HG03095 (cell line): Measurements from ENCODE around the gene ZC2HC1B.
"Not testable (repeated sequence)": the region's sequence is repeated elsewhere in the genome, so short reads cannot be mapped to it uniquely, and the experiment has no call there.

Experiments
- ATAC-seq: cut with Tn5 transposase; IDR thresholded peaks from one replicate; pipeline ENCODE4 v1.9.1; 2021; ENCODE audit warnings: moderate library complexity; ENCODE audit not compliant: unreplicated experiment

ZC2HC1B gene, protein sequence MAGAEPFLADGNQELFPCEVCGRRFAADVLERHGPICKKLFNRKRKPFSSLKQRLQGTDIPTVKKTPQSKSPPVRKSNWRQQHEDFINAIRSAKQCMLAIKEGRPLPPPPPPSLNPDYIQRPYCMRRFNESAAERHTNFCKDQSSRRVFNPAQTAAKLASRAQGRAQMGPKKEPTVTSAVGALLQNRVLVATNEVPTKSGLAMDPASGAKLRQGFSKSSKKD

DNA sequence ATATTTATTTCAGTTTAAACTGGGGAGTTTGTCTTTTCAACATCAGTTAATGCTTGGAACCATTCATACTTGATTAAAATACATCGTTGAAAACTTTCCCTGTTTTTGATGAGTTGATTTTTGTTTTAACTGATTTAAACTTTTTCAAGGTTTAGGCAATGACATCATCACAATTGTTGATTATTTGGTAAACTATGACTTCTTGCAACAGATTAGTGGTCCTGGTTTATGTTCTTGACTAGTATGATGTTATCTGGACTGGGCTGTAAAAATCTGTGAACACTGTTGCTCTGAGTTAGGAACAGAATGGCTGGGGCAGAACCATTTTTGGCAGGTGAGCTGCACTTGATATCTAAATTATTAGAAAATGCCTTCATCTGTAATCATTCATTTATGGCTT lies at the start of gene ZC2HC1B:
Gene ZC2HC1B (plus strand): TSS at position 241 of the 400 bp plus-strand sequence. CDS start 66 bp downstream, at position 307.
- no peak for ATAC-seq

DNA sequence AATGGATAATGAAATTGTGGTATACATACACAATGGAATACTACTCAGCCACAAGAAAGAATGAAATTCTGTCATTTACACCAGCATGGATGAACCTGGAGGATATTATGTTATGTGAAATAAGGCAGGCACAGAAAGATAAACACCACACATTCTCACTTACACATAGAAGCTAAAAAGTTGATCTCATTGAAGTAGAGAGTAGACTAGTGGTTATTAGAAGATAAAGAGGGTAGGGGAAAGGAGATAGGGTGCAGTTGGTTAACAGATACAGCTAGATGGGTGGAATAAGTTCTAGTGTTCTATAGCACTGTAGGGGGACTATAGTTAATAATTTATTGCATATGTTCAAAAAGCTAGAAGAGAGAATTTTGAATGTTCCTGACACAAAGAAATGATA lies 46.7 kb upstream of the ZC2HC1B start:
- ATAC-seq = no peak

DNA sequence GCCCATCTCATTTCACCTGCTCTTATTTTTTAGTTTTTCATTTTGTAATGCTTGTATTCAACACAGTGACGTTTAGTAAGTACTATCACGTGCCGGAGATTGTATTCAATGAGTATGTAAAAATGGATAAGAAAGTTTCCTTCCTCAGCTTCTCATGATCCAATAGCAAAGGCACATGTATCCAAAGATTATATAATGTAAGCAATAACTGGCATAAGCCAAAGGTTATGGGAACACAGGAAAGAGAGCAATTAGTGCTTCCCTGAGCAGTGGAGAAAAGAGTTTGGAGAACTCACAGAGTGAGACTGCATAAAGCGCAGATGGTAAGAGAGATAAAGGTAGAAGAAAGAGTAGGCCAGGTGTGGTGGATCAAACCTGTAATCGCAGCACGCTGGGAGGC lies 42.9 kb upstream of the ZC2HC1B start:
- no peak for ATAC-seq

DNA sequence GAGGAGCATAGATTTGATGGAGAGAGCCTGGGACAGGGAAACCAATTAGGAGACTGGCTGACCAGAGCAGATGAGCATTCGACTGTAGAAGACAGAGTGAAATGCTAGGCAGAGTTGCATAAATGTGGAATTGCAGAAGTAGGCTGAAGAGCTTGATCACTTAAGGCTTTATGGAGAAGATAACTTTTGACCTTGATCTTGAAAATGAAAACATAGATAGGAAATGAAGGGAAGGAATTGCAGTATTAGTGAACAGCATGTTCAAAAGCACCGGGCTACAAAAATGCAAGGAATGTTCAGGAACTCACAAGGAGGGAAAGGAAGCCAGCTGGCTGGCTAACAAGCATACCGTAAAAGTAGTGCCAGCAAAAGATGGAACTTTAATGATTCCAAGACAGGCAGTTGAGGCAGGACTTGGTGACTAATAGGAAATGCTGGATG lies 41.7 kb upstream of the ZC2HC1B start:
- no peak for ATAC-seq

DNA sequence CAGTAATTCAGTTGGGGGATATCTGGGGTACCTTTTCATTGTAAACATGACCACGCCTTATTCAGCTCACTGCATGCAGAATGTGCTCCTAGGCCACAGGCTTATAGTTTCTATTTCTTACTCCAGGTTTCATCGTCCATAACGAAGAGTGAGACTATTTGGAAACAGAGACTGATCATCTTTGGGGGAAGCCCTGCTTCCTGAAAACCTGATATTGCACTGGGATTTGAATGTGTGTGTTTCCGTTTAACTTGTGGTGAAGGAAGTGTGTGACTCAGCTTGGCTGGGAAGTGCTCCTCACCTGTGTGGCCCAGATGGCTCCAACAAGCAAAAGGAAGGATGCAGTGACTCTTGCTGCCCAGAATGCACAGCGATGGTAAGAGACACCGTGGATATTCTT lies 40.7 kb upstream of the ZC2HC1B start:
- ATAC-seq = no peak

DNA sequence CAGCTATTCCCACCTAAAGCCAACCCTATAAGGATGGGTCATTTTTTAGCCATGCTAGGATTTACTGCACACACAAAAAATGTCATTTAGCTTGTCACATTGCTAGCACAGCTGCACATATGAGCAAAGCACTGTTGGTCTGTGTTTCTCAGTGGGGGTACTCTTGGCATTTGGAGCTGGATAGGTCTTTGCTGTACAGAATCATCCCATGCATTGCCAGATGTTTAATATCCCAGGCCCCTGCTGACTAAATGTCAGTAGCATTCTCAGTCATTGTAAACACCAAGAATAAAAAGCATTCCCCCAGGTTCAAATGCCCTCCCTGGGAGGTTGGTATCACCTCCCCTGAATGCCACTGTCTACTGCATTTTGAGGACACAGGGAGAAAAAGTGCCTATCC lies 35.7 kb upstream of the ZC2HC1B start:
- no peak for ATAC-seq

DNA sequence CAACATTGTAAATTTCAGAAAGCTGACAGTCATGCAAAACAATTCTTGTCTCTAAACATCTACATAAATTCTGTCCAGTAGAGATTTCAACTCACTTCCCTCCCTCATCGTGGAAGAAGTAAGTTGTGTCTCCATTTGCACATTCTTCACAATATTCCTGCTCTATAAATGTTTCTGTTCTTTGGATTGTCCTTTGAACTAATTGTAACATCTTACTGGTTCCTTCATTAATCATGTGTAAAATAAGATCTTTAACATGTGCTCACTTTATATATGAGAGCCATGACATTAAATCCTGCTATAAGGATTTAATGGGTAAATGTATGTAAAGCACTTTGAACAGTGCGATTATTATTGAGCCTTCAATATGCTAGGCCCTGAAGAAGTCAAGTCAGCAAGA lies 28.1 kb upstream of the ZC2HC1B start:
- ATAC-seq = no peak

DNA sequence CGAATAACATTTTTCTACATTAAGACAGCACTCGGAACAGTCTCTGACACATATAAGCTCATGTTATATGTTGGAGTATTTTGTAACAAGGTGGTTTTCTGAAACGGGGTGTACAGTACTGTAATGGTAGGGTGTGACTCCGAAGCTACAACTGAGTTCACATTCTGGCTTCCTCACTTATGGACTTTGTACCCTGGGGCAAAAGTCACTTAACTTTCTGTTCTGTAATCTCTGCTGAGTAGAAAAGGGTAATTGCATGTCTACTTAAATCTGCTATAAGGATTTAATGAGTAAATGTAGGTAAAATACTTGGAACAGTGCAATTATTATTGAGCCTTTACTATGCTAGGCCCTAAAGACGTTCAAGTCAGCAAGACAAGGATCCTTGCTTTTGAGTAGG lies 25.9 kb upstream of the ZC2HC1B start:
- no peak for ATAC-seq

DNA sequence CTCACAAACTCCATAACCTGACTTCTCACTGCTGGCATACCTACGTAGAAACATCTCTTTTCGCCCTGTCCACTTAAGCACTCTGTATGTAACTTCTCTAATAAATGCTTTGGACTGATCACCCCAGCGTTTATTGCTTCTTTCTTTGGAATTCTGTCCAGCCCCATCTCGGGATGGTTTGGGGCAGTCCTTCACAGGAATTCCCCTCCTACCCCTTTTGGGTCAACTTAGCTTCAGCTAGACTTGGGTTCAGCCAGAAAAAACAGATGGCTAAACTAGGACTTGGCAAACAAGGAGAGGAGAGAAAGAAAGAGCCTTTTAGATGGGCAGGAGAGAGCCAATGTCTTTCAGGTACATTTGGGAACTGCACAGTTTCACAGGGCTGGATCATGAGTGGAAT lies 25.1 kb upstream of the ZC2HC1B start:
- ATAC-seq = no peak

DNA sequence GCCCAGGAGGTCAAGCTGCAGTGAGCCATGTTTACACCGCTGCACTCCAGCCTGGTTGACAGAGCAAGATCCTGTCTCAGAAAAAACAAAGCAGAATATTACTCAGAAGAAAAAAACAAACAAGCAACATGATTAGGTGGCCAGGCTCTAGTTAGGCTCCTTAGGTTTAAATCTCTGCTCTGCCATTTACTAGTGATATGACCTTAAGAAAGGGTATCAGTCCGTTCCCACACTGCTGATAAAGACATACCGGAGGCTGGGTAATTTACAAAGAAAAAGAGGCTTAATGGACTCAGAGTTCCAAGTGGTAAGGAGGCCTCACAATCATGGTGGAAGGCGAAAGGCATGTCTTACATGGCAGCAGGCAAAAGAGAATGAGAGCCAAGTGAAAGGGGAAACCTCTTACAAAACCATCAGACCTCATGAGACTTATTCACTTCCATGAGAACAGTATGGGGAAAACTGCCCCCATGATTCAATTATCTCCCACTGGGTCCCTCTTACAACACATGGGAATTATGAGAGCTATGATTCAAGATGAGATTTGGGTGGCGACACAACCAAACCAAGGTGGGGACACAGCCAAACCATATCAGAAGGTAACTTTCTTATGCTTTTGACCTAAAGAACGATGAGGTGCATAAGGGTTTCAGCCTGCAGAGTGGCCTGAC lies 23.5 kb upstream of the ZC2HC1B start:
- no peak for ATAC-seq

DNA sequence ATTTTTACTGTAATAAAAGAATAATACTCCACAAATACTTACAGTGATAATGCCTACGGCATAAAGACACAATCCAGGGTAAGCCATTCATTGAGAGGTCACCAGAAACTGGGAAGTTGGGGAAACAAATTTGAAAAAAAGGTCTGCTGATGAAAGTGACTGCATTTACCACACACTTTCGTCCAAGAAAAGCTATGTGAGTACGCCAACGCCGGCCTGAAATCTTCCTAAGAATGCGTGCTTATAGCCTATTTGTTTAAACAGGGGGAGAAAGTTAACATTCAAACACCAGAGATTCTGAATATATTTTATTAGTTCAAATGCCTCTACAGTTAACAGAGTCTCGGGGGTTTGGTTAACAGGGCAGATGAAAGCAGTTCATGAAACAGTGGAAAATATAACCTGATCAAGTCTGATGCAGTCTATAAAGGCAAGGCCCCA lies 21.8 kb upstream of the ZC2HC1B start:
- no peak for ATAC-seq

DNA sequence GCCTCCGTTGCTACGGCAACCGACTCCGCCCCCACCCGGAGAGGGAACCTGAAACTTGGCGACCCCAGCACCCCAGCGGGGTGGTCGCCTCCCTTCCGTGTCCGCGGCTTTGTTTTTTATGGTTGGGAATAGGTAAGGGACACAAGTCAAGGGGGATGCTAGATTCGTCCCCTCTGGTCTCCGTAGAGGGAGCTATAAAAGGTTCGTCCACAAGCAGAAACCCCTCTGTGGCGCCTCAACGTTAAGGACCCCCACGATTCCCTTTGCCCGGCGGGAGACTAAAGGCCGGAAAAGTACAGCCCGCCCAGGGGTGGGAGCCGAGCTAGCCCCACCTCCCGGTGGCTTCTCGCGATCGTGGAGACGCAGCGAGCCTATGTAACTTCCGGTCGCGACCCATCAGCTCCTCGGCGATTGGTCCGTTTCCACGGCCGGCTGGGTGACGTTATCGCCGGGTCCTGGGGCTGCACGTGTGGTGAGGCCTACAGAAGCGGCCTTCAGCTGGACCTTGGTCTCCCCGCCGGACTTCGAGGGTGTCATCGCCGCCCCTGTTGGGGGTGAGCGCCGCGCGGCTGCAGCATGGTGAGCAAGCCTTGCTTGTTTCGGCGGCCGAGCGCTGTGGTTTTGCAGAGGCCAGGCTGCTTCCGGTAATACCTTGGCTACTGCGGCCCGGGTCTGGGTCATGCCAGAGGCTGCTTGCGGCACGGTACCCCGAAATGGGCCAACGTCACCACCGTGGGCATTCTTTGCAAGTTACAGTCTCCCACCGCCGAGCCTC lies 21.2 kb upstream of the ZC2HC1B start, which contains the start of gene LTV1:
Gene LTV1 (plus strand): TSS at position 437 of the 775 bp plus-strand sequence. CDS start 140 bp downstream, at position 577.
- peak; percentile 100 for ATAC-seq

DNA sequence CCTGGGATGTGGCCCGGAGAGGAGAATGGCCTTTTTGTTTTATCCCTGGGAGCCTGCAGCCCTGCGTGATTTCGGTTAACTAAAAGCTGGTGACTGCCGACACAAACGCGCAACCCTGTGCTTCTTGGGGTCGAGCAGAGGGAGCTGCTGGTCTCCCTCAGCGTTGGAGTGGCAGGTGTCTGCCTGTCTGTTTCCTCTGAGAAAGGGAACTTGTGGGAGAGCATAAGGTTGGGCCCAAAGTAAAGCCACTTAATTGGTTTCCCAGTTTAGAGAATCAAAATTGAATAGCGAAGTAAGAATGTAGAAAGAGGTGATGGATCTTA lies 20.6 kb upstream of the ZC2HC1B start:
- ATAC-seq = peak; percentile 4

DNA sequence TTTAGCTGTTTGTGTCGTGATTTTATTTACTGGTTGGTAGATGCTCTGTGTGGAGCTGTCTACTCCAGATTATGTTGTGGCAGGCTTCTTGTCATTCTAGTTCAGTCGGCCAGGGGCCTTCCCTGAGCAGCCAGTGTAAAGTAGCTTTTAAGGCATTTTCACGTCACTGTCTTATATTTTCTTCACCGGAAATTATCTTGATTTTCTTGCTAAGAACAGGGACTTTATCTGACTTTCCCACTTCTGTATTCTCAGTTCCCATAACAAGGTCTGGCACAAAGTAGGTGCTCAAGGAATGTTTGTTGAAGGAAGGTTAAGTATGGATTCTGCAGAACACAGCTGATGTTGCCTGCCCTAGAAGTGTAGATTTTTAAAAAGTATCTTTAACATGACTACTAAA lies 20.3 kb upstream of the ZC2HC1B start:
- ATAC-seq = no peak

DNA sequence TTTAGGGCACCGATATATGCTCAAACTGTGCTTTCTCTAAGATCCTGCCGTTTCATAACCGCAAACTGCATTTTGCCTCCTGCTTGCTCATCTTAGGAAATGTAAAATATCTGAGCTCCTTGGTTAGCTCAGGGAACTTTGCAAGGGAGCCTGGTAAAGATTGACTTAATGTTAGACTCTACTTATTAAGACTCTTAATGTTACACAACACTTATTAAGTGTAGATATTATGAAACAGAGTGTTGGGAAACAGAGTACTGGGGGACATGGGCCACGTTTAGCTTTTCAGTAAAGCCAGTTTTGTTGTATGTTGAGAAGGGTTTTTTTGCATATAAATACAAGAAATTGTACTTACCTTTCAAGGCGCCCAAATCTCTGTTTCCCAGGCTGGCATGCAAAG lies 19.2 kb upstream of the ZC2HC1B start:
- ATAC-seq = no peak

DNA sequence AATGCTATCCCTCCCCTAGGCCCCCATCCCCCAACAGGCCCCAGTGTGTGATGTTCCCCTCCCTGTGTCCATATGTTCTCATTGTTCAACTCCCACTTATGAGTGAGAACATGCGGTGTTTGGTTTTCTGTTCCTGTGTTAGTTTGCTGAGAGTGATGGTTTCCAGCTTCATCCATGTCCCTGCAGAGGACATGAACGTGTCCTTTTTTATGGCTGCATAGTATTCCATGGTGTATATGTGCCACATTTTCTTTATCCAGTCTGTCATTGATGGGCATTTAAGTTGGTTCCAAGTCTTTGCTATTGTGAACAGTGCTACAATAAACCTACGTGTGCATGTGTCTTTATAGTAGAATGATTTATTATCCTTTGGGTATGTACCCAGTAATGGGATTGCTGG lies 12.6 kb upstream of the ZC2HC1B start:
- ATAC-seq = not testable (repeated sequence)

DNA sequence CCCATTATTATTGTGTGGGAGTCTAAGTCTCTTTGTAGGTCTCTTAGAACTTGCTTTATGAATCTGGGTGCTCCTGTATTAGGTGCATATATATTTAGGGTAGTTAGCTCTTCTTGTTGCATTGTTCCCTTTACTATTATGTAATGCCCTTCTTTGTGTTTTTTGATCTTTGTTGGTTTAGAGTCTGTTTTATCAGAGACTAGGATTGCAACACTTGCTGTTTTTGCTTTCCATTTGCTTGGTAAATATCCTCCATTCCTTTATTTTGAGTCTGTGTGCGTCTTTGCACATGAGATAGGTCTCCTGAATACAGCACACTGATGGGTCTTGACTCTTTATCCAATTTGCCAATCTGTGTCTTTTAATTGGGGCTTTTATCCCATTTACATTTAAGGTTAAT lies 9.2 kb upstream of the ZC2HC1B start:
- ATAC-seq = not testable (repeated sequence)

DNA sequence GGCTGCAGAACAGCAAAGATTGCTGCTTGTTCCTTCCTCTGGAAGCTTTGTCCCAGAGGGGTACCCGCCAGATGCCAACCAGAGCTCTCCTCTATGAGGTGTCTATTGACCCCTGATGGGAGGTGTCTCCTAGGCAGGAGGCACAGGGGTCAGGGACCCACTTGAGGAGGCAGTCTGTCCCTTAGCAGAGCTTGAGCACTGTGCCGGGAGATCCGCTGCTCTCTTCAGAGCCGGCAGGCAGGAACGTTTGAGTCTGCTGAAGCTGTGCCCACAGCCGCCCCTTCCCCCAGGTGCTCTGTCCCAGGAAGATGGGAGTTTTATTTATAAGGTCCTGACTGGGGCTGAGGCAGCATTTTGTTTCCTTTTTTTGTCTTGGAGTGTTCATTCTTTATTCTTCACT lies 7.5 kb upstream of the ZC2HC1B start:
- ATAC-seq = not testable (repeated sequence)

DNA sequence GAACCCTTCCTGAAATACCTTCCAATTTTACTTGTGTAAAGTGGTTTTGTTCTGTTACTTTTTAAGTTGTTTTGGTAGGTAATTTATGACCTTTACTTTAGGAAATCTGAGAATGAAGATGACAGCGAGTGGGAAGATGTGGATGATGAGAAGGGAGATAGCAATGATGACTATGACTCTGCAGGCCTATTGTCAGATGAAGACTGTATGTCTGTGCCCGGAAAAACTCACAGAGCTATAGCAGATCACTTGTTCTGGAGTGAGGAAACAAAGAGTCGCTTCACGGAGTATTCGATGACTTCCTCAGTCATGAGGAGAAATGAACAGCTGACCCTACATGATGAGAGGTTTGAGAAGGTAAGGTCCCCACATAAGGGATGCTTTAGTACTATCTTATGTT lies 6.6 kb upstream of the ZC2HC1B start:
- ATAC-seq = no peak

DNA sequence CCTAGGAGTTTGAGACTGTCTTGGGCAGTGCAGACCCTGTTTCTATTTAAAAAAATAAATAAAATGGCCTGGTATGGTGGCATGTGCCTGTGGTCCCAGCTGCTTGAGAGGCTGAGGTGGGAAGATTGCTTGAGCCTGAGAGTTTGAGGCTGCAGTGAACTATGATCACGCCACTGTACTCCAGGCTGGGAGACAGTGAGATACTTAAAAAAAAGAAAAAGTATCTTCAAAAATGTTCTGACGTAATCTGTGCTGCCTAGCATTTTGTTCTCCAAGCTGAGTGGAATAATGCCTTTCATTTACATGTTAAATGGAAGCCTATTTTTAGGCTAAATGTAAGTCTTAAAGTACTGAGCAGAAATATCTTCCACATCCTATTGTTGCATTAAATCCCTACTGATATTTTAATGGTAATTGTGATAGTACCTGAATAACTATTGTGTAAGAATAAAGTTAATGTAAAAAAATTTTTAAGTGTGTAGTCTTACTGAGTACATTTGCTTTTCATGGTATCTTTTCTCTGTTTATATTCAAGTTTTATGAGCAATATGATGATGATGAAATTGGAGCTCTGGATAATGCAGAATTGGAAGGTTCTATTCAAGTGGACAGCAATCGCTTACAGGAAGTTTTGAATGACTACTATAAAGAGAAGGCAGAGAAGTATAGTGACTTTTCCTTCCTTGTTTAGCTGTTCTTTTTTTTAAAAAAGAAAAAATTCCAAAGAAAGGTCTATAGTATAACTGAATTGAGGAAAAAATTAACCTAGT lies 4.2 kb upstream of the ZC2HC1B start:
- no peak for ATAC-seq

DNA sequence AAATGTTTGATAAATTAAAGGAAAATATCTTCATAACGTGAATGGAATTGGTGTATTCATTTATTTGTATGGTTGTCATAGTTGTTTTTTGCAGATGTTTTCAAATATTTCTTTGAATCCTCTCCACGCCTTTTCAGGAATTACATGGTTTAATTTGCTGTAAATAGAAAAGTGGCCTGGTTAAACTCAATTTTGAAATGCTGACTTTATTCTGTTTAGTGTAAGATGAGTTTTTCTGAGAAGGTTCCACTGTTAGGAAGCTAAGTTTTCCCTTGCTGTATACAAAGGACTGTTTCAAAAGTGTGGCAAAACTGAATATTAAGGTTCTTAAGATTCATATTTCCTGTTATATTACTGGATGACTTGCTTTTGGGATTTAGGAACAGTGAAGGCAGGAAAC lies 503 bp upstream of the ZC2HC1B start:
- no peak for ATAC-seq
